ENCODE data around the gene DENND5B.

The DENND5B gene

GRCh38 chr12:31337952-31338351, 253.0 kb downstream of the DENND5B start:
- Histone ChIP-seq H3K4me3 (ENCODE audit: low read length in 2 of 2) (no peak overlapping the region), H3K27me3 (ENCODE audit: control insufficient read depth in 1 of 2, insufficient read depth in 2 of 2, low read length in 2 of 2) (no peaks in the 10 kb centered on the region), H3K36me3 (ENCODE audit: control insufficient read depth in 2 of 2, insufficient read depth in 2 of 2, low read length in 2 of 2) (no peaks in the 10 kb centered on the region), H3K27ac (ENCODE audit: low read length) (no peak overlapping the region), H3K9ac (ENCODE audit: low read length in 2 of 2) (no peak overlapping the region), H3K4me1 (ENCODE audit: control insufficient read depth, insufficient read depth, low read length) (no peaks in the 10 kb centered on the region), H3K9me3 (ENCODE audit: control insufficient read depth in 2 of 2, low read length in 2 of 2) (no peaks in the 10 kb centered on the region)
